Trophoblast cell (in vitro differentiated cells and primary cell): ENCODE results near the gene TSHR.

Source experiments
- DNase-seq, 2 donors: peaks; one replicate each; pipeline ENCODE4 v3.0.0-alpha.2; 2016
- H2AFZ ChIP-seq: 2 replicates; pipeline ENCODE4 v1.6.1; 2013; ENCODE audit warnings: low read length, moderate library complexity, mild to moderate bottlenecking; ENCODE audit not compliant: insufficient read depth, poor library complexity
- H2AK5ac ChIP-seq: 2 replicates; pipeline ENCODE4 v1.6.1; 2013; ENCODE audit warnings: mild to moderate bottlenecking, low read length
- H2BK120ac ChIP-seq: 2 replicates; pipeline ENCODE4 v1.6.1; 2013; ENCODE audit warnings: low read length, mild to moderate bottlenecking, moderate library complexity; ENCODE audit not compliant: insufficient read depth, poor library complexity
- H2BK12ac ChIP-seq: 2 replicates; pipeline ENCODE4 v1.6.1; 2013; ENCODE audit warnings: mild to moderate bottlenecking, low read length, moderate library complexity
- H2BK5ac ChIP-seq: 2 replicates; pipeline ENCODE4 v1.6.1; 2013; ENCODE audit warnings: low read length, low read depth, moderate library complexity, mild to moderate bottlenecking; ENCODE audit not compliant: poor library complexity
- H3K14ac ChIP-seq: 2 replicates; pipeline ENCODE4 v1.6.1; 2013; ENCODE audit warnings: mild to moderate bottlenecking, low read length
- H3K18ac ChIP-seq: 2 replicates; pipeline ENCODE4 v1.6.1; 2013; ENCODE audit warnings: mild to moderate bottlenecking, low read length
- H3K23ac ChIP-seq: 2 replicates; pipeline ENCODE4 v1.6.1; 2013; ENCODE audit warnings: low read length
- H3K27ac ChIP-seq: 2 replicates; pipeline ENCODE4 v1.5.1; 2013; ENCODE audit warnings: low read depth, mild to moderate bottlenecking, inconsistent platforms, low read length, moderate library complexity
- H3K27me3 ChIP-seq: 2 replicates; pipeline ENCODE4 v1.6.1; 2013; ENCODE audit warnings: inconsistent platforms, mild to moderate bottlenecking, low read length, moderate library complexity; ENCODE audit not compliant: insufficient read depth
- H3K36me3 ChIP-seq, 2 experiments: 1 replicate in 1 of 2; 2 replicates in 1 of 2; pipeline ENCODE4 v1.6.1; 2013; ENCODE audit warnings: low read length in 2 of 2, mild to moderate bottlenecking in 2 of 2, moderate library complexity in 1 of 2; ENCODE audit not compliant: insufficient read depth in 2 of 2, control insufficient read depth in 1 of 2
- H3K4ac ChIP-seq: 2 replicates; pipeline ENCODE4 v1.6.1; 2013; ENCODE audit warnings: low read depth, mild to moderate bottlenecking, low read length, moderate library complexity
- H3K4me1 ChIP-seq, 2 experiments: 1 replicate in 1 of 2; 2 replicates in 1 of 2; pipeline ENCODE4 v1.6.1; 2013; ENCODE audit warnings: low read length in 2 of 2, mild to moderate bottlenecking in 2 of 2, moderate library complexity in 1 of 2; ENCODE audit not compliant: insufficient read depth in 2 of 2, control insufficient read depth in 1 of 2
- H3K4me2 ChIP-seq: 2 replicates; pipeline ENCODE4 v1.6.1; 2013; ENCODE audit warnings: inconsistent platforms, mild to moderate bottlenecking, low read length, moderate library complexity
- H3K4me3 ChIP-seq: 2 replicates; pipeline ENCODE4 v1.5.1; 2013; ENCODE audit warnings: mild to moderate bottlenecking, low read depth, low read length, inconsistent platforms
- H3K79me1 ChIP-seq: one replicate; pipeline ENCODE4 v1.6.1; 2013; ENCODE audit warnings: low read length
- H3K79me2 ChIP-seq: 2 replicates; pipeline ENCODE4 v1.6.1; 2013; ENCODE audit warnings: low read length, mild to moderate bottlenecking; ENCODE audit not compliant: control insufficient read depth, insufficient read depth, poor library complexity
- H3K9ac ChIP-seq: 2 replicates; pipeline ENCODE4 v1.6.1; 2013; ENCODE audit warnings: mild to moderate bottlenecking, low read length
- H3K9me3 ChIP-seq: 2 replicates; pipeline ENCODE4 v1.6.1; 2013; ENCODE audit warnings: low read depth, mild to moderate bottlenecking, control low read depth, inconsistent platforms, low read length; ENCODE audit not compliant: insufficient read depth
- H4K12ac ChIP-seq: 2 replicates; pipeline ENCODE4 v1.6.1; 2013; ENCODE audit warnings: low read depth, mild to moderate bottlenecking, low read length, moderate library complexity
- H4K8ac ChIP-seq: 2 replicates; pipeline ENCODE4 v1.6.1; 2013; ENCODE audit warnings: low read depth, mild to moderate bottlenecking, low read length, moderate library complexity
- H4K91ac ChIP-seq: one replicate; pipeline ENCODE4 v1.6.1; 2013; ENCODE audit warnings: low read depth, mild to moderate bottlenecking, low read length, moderate library complexity
- WGBS: extraction: QIAGEN DNeasy Blood & Tissue Kit; methylation state at CpG from one replicate; pipeline ENCODE4 v1.1.7; 2013; ENCODE audit warnings: missing lambda C conversion rate; ENCODE audit not compliant: insufficient read length, insufficient coverage; ENCODE audit errors: extremely low coverage; 5-methylcytosine and 5-hydroxymethylcytosine counted together

TSHR gene

DNA sequence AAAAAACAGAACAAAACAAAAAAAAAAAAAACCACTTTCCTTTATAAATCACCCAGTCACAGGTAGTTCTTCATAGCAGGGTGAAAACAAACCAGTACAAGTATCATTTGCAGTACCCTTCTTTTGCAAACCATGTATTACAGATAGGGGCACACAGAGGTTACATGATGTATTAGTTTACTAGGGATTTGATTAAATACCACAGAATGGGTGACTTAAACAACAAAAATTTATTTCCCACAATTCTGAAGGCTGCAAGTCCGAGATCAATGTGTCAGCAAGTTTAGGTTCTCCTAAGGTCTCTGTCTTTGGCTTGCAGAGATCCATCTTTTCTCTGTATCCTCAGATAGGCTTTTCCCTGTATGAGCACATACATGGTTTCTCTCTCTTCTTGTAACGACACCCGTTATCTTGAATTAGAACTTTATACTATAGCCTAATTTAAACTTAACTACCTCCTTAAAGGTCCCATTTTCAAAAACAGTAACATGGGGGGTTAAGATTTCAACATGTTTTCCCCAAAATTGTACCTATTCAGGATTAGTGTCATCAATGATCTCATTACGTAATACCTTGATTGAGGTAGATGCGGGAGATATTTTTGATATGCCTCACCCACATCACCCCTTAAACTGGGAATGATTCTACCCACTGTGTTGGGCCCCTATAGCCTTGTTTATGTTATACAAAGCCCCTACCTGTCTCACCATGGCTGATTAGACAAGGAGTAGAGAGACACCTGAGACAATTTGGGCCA lies 10.4 kb upstream of the TSHR start:
- DNase-seq = no peak
- WGBS = no CpG with 5 or more reads among the region's 5 CpGs

DNA sequence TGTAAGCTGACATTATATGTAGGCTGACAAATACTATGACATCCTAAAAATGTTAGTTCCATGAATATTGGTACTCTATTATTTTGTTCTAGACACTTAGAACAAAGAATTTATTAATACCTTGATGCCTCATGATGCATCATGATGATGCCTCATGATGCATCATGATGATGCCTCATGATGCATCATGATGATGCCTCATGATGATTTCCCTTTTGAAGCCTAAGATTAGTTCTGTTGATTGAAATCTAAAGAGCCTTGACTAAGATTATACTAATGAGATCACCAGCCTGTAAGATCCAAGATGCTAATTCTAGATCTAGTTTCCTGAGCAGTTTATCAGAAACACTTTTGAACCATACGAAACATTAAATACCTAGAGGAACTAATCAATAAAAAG lies 9.2 kb upstream of the TSHR start:
- Histone ChIP-seq H3K4me2 (no peak overlapping the region), H3K79me1 (peaks cover 3% of the 10 kb centered on the region), H3K27me3 (no peaks in the 10 kb centered on the region), H3K23ac (no peak overlapping the region), H2BK12ac (no peak overlapping the region), H4K8ac (no peak overlapping the region), H2BK120ac (no peak overlapping the region), H3K4ac (no peak overlapping the region), H2AFZ (no peak overlapping the region), H3K36me3 (no peaks in the 10 kb centered on the region), H2AK5ac (no peak overlapping the region), H3K79me2 (peaks cover 1% of the 10 kb centered on the region), H4K12ac (no peak overlapping the region), H3K14ac (no peak overlapping the region), H3K18ac (no peak overlapping the region), H4K91ac (no peak overlapping the region), H3K4me3 (no peak overlapping the region), H3K9me3 (no peaks in the 10 kb centered on the region), H3K9ac (no peak overlapping the region), H3K4me1 (no peaks in the 10 kb centered on the region), H2BK5ac (no peak overlapping the region), H3K27ac (no peak overlapping the region)
- no CpG with 5 or more reads among the region's 1 CpG for WGBS
- DNase-seq = no peak

More for the DNA sequence above, 10.4 kb upstream of the TSHR start:
- H3K36me3 ChIP-seq = no peaks in the 10 kb centered on the region
- no peaks in the 10 kb centered on the region for H3K27me3 ChIP-seq
- no peak overlapping the region for H4K8ac ChIP-seq
- no peaks in the 10 kb centered on the region for H3K9me3 ChIP-seq
- H2BK120ac ChIP-seq = no peak overlapping the region
- no peak overlapping the region for H4K91ac ChIP-seq
- no peak overlapping the region for H3K9ac ChIP-seq
- peaks cover 3% of the 10 kb centered on the region for H3K79me1 ChIP-seq
- H3K79me2 ChIP-seq = peaks cover 2% of the 10 kb centered on the region
- no peak overlapping the region for H2BK12ac ChIP-seq
- H4K12ac ChIP-seq = no peak overlapping the region
- no peaks in the 10 kb centered on the region for H3K4me1 ChIP-seq
- H2AFZ ChIP-seq = no peak overlapping the region
- H2AK5ac ChIP-seq = no peak overlapping the region
- H3K14ac ChIP-seq = no peak overlapping the region
- H2BK5ac ChIP-seq = no peak overlapping the region
- H3K4me2 ChIP-seq = no peak overlapping the region
- no peak overlapping the region for H3K18ac ChIP-seq
- H3K4me3 ChIP-seq = no peak overlapping the region
- H3K23ac ChIP-seq = no peak overlapping the region
- H3K27ac ChIP-seq = no peak overlapping the region
- no peak overlapping the region for H3K4ac ChIP-seq

GRCh38 chr14:80946797-80947196 lies 8.6 kb upstream of the TSHR start:
- no peaks in the 10 kb centered on the region for H3K4me1 ChIP-seq
- no peak overlapping the region for H3K14ac ChIP-seq
- no peak overlapping the region for H4K91ac ChIP-seq
- no peak overlapping the region for H3K23ac ChIP-seq
- no peak overlapping the region for H2BK12ac ChIP-seq
- no peaks in the 10 kb centered on the region for H3K79me2 ChIP-seq
- H2AFZ ChIP-seq = no peak overlapping the region
- no peaks in the 10 kb centered on the region for H3K36me3 ChIP-seq
- H3K9ac ChIP-seq = no peak overlapping the region
- H2AK5ac ChIP-seq = no peak overlapping the region
- H2BK120ac ChIP-seq = no peak overlapping the region
- H3K27me3 ChIP-seq = no peaks in the 10 kb centered on the region
- H3K18ac ChIP-seq = no peak overlapping the region
- H3K79me1 ChIP-seq = peaks cover 3% of the 10 kb centered on the region
- H4K8ac ChIP-seq = no peak overlapping the region
- H3K9me3 ChIP-seq = no peaks in the 10 kb centered on the region
- WGBS = no CpG with 5 or more reads among the region's 4 CpGs
- H3K4me3 ChIP-seq = no peak overlapping the region
- no peak overlapping the region for H3K4me2 ChIP-seq
- no peak overlapping the region for H4K12ac ChIP-seq
- H2BK5ac ChIP-seq = no peak overlapping the region
- DNase-seq = no peak
- no peak overlapping the region for H3K27ac ChIP-seq
- H3K4ac ChIP-seq = no peak overlapping the region

GRCh38 chr14:80948291-80948690 lies 7.1 kb upstream of the TSHR start:
- no peak overlapping the region for H3K14ac ChIP-seq
- no peak overlapping the region for H4K12ac ChIP-seq
- H3K18ac ChIP-seq = no peak overlapping the region
- H3K4me3 ChIP-seq = no peak overlapping the region
- WGBS = no CpG with 5 or more reads among the region's 1 CpG
- H4K8ac ChIP-seq = no peak overlapping the region
- no peaks in the 10 kb centered on the region for H3K27me3 ChIP-seq
- H2AFZ ChIP-seq = no peak overlapping the region
- no peak overlapping the region for H2BK12ac ChIP-seq
- no peak overlapping the region for H3K9ac ChIP-seq
- H3K79me1 ChIP-seq = no peaks in the 10 kb centered on the region
- no peaks in the 10 kb centered on the region for H3K79me2 ChIP-seq
- H2BK5ac ChIP-seq = no peak overlapping the region
- H3K23ac ChIP-seq = no peak overlapping the region
- H3K4me2 ChIP-seq = no peak overlapping the region
- no peak overlapping the region for H3K27ac ChIP-seq
- H3K4me1 ChIP-seq = no peaks in the 10 kb centered on the region
- H2AK5ac ChIP-seq = no peak overlapping the region
- DNase-seq = no peak
- no peaks in the 10 kb centered on the region for H3K9me3 ChIP-seq
- H3K36me3 ChIP-seq = no peaks in the 10 kb centered on the region
- no peak overlapping the region for H2BK120ac ChIP-seq
- H3K4ac ChIP-seq = no peak overlapping the region
- no peak overlapping the region for H4K91ac ChIP-seq
